Activated CD4-positive, alpha-beta T cell treated with anti-CD3 and anti-CD28 coated beads, Interleukin-2, amount 10 ng/mL, durations not matched to agents 24 days and 14 days (primary cell): ENCODE results near the gene KCNE1. TPM values are rescaled to one million over a fixed set of nuclear protein-coding genes. Genes with fewer than 3 reads are reported as not detected.
"Not testable (repeated sequence)": the region's sequence is repeated elsewhere in the genome, so short reads cannot be mapped to it uniquely, and the experiment has no call there.

Source experiments
- DNase-seq: peaks from one replicate; pipeline ENCODE4 v3.0.0; 2022
- H3K27ac Mint-ChIP-seq: one replicate; pipeline ENCODE4 v1.8.0; 2022; ENCODE audit warnings: mild to moderate bottlenecking, mixed read lengths
- H3K27me3 Mint-ChIP-seq: one replicate; pipeline ENCODE4 v1.8.0; 2022; ENCODE audit warnings: mixed read lengths
- H3K36me3 Mint-ChIP-seq: one replicate; pipeline ENCODE4 v1.8.0; 2022; ENCODE audit warnings: low read depth, mild to moderate bottlenecking, mixed read lengths
- H3K4me1 Mint-ChIP-seq: one replicate; pipeline ENCODE4 v1.8.0; 2021; ENCODE audit warnings: mixed read lengths
- H3K4me3 Mint-ChIP-seq: one replicate; pipeline ENCODE4 v1.8.0; 2022; ENCODE audit warnings: mild to moderate bottlenecking, moderate library complexity, mixed read lengths
- H3K9me3 Mint-ChIP-seq: one replicate; pipeline ENCODE4 v1.8.0; 2021; ENCODE audit warnings: mixed read lengths
- intact Hi-C: fragments of 100-400 bp; cut with micrococcal nuclease; formaldehyde crosslinking; loops from one replicate; pipeline ENCODE4 v1.15.1; 2023
- total RNA-seq: library from RNA; stranded (reverse); gene quantifications from 2 replicates; pipeline ENCODE4 v1.2.3, GENCODE V29; 2022

Gene KCNE1
- total RNA-seq, result 0.28 TPM in 1 of 2 replicates, not detected in the other

DNA sequence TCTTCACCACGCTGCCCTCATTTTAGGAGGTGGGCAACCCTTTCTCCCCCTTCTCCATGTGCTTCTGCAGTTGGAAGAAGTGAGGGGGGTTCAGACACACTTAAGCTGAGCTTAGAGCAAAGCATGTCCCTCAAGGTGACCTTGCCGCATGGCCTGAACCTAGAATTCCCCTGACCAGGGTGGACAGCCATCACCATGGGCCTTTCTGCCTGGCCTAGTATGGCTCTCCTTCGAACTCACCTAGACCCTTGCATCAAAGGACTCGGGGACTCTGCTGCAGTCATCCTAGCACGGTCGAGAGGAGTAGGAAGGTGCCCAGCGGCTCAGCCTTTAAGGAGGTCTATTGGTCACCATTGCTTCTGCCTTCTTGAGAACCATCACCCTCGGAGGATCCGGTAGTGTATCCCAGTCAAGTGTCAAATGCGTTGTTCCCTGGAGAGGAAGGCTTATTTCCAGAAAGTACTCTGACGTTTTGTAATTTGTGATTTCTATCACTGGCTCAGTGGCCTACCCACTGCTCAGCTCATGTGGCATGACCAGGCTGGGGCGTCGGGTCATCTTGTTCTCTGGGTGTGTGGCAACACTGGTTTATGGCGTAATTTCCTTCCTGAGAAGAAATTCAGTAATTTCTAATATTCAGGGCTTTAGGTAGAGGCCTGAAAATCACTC is at the start of gene KCNE1:
KCNE1 (minus strand) TSS at position 424 of the 669 bp plus-strand sequence. CDS start 62,576 bp downstream, outside the sequence.
- H3K4me1 Mint-ChIP-seq, result peaks cover 4% of the 10 kb centered on the region
- no peaks in the 10 kb centered on the region for H3K36me3 Mint-ChIP-seq
- H3K9me3 Mint-ChIP-seq, result no peaks in the 10 kb centered on the region
- no peak for DNase-seq
- no peak within 1 kb of the TSS for H3K27ac Mint-ChIP-seq
- no peak within 1 kb of the TSS for H3K4me3 Mint-ChIP-seq
- H3K27me3 Mint-ChIP-seq, result no peaks in the 10 kb centered on the region
- intact Hi-C loops, result no loop called here

DNA sequence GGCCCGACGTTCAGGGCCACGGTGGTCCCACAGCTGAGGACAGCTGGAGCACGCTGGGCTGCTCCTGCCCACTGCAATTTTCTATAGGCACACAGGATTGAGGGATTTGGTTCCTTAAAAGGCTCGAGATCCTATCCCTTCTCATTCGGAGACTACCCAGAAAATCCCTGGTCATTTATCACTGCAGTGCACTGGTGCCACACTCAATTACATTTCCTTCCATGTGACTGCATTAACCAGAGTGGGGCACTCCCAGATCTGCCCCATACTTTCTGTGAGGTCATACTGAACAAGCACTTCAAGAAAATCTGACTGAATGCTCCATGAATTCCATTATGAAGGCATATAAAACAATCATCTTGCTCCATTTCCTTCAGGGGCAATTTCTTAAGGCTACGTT is 49.8 kb upstream of the KCNE1 start:
- intact Hi-C loops, result no loop called here
- H3K36me3 Mint-ChIP-seq, result no peaks in the 10 kb centered on the region
- peaks cover 2% of the 10 kb centered on the region for H3K4me1 Mint-ChIP-seq
- no peaks in the 10 kb centered on the region for H3K27me3 Mint-ChIP-seq
- no peaks in the 10 kb centered on the region for H3K9me3 Mint-ChIP-seq
- H3K4me3 Mint-ChIP-seq, result no peak overlapping the region
- DNase-seq, result no peak
- H3K27ac Mint-ChIP-seq, result no peak overlapping the region

DNA sequence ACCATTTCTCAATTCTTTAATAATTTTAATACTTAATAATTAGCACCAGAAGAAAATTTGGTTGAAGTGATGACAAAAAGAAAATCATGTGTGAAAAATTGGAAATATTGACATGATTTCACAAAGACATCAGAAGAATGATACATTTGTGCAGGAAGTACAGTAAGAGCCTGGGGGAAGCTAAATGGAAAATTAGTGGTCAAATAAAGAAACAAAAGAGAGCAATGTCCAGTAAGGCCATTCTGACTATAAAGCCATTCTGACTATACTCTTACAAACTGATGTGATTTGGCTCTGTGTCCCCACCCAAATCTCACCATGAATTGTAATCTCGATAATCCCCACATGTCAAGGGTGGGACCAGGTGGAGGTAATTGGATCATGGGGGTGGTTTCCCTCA is 48.6 kb upstream of the KCNE1 start:
- DNase-seq, result no peak
- H3K27me3 Mint-ChIP-seq, result no peaks in the 10 kb centered on the region
- intact Hi-C loops, result no loop called here
- H3K4me3 Mint-ChIP-seq, result no peak overlapping the region
- no peak overlapping the region for H3K27ac Mint-ChIP-seq
- peaks cover 2% of the 10 kb centered on the region for H3K4me1 Mint-ChIP-seq
- no peaks in the 10 kb centered on the region for H3K9me3 Mint-ChIP-seq
- no peaks in the 10 kb centered on the region for H3K36me3 Mint-ChIP-seq

DNA sequence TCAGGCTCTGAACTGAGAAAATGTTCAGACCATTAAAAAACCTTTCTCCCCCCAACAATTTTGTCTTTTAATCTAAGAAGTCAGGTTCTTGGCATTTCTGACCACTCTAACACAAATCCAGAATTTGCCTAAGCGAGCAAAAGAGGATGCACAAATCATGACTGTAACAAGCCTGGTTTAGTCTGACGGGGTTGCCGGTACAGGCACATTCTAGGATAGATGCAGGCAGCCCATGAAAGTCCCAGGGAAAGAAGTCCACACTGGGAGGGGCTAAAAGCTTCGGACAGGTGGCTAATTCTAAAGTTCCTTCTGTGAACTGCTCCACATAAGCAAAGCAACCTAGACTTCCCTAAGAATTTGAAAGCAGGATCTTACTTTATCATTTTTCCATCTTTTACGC is 48.0 kb upstream of the KCNE1 start:
- peaks cover 2% of the 10 kb centered on the region for H3K4me1 Mint-ChIP-seq

DNA sequence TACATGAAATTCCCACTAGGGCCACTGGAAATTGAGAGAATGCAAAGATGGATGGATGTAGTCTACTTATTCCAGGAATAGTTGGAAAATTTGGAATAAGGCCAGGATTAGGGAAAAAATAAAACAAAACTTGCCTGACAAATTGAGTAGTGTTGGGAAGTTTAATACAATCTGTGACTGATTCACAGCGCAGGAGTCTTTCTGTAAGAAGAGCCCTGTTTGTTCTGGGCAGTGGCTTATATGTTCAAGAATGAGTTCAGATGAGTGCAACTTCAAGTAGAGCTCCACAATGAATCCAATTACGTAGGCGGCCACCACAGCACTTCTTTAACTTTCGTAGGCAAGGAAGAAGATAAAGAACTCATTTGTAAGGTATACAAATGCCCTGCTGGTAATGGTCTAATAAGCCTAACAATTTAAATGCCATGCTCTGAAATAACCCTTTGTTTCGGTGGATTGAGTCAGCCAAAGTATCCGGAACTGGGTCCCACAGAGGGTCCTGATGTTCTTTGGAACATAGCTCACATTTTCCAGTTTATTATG is 47.1 kb upstream of the KCNE1 start:
- Mint-ChIP-seq H3K4me1 (peaks cover 4% of the 10 kb centered on the region), H3K27ac (no peak overlapping the region), H3K27me3 (no peaks in the 10 kb centered on the region), H3K9me3 (peaks cover 6% of the 10 kb centered on the region), H3K36me3 (no peaks in the 10 kb centered on the region), H3K4me3 (no peak overlapping the region)
- no peak for DNase-seq
- intact Hi-C loops, result no loop called here

More for the DNA sequence above, 48.0 kb upstream of the KCNE1 start:
- intact Hi-C loops, result no loop called here
- no peak for DNase-seq
- no peaks in the 10 kb centered on the region for H3K27me3 Mint-ChIP-seq
- H3K9me3 Mint-ChIP-seq, result no peaks in the 10 kb centered on the region
- no peaks in the 10 kb centered on the region for H3K36me3 Mint-ChIP-seq
- H3K4me3 Mint-ChIP-seq, result no peak overlapping the region
- no peak overlapping the region for H3K27ac Mint-ChIP-seq

DNA sequence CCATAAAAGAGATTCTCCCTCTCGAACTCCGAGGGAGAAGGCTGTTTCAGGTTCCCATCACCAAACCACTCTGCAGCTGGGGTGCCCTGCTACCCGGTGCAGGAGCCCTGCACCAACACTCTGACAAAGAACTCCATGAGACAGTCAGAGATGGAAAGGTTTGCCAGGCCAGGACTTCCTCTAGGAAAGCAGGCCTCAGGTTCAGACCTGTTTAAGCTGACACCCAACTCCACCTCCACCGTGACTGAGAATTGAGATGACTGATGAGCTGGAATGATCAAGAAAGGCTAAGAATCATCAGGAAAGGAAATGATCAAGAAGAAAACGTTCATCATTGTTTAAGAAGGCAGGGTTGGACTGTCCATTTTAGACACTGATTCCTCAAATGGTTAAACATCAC is 46.2 kb upstream of the KCNE1 start:
- Mint-ChIP-seq H3K27ac (no peak overlapping the region), H3K4me1 (peaks cover 4% of the 10 kb centered on the region), H3K9me3 (peaks cover 6% of the 10 kb centered on the region), H3K36me3 (no peaks in the 10 kb centered on the region), H3K27me3 (no peaks in the 10 kb centered on the region), H3K4me3 (no peak overlapping the region)
- intact Hi-C loops, result no loop called here
- no peak for DNase-seq

DNA sequence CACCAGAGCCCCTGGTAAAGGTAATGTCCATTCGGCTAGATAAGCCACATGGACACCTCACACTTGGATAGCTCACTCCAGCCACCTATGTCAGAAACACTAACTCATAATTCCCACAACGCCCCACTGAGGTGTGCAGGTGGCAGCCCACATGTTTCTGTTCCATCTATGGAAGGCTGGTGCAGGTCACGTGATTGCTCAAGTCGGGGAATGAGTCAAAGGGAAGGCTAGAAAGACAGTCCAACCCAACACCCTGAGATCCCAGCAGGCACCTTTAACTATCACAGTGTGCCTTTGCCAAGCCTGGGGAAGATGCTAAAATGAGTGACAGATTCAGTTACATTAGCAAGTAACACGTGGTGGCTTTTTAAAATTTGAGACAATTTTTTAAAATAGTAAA is 45.3 kb upstream of the KCNE1 start:
- Mint-ChIP-seq H3K27me3 (no peaks in the 10 kb centered on the region), H3K36me3 (peaks cover 2% of the 10 kb centered on the region), H3K9me3 (peaks cover 10% of the 10 kb centered on the region), H3K4me1 (peaks cover 8% of the 10 kb centered on the region), H3K27ac (no peak overlapping the region), H3K4me3 (no peak overlapping the region)
- no peak for DNase-seq
- intact Hi-C loops, result no loop called here

DNA sequence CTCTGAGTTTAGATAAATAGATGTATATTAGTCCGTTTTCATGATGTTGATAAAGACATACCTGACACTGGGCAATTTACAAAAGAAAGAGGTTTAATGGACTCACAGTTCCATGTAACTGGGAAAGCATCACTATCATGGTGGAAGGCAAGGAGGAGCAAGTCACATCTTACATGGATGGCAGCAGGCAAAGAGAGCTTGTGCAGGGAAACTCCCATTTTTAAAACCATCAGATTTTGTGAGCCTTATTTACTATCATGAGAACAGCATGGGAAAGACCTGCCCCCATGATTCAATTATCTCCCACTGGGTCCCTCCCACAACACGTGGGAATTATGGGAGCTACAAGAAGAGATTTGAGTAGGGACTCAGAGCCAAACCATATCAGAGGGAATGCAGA is 42.7 kb upstream of the KCNE1 start:
- H3K27ac Mint-ChIP-seq, intact Hi-C loops: not testable (repeated sequence)

DNA sequence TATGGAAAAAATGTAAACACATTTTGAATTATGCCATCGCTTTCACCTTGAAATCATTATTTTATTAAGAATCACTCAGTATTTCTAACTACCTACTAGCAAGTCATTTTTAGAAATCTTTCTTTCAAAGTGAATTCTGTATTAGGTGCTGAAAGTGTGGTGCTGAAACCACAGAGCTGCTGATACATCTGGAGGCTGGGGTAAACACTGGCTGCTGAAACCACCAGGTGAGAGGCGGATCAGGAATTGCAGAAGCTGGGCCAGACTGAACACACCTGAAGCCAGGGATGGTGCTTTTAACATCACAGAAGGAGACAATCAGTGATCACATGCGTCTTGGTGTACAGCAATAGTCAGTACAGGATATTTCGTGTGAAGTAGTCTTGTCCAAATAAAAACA is 42.2 kb upstream of the KCNE1 start:
- H3K4me1 Mint-ChIP-seq, result peaks cover 8% of the 10 kb centered on the region
- peaks cover 4% of the 10 kb centered on the region for H3K36me3 Mint-ChIP-seq
- no peak overlapping the region for H3K4me3 Mint-ChIP-seq
- DNase-seq, result no peak
- intact Hi-C loops, result no loop called here
- peak overlapping the region; percentile 63 for H3K27ac Mint-ChIP-seq
- peaks cover 22% of the 10 kb centered on the region for H3K9me3 Mint-ChIP-seq
- no peaks in the 10 kb centered on the region for H3K27me3 Mint-ChIP-seq

More for the DNA sequence above, 42.7 kb upstream of the KCNE1 start:
- H3K4me1 Mint-ChIP-seq, H3K27me3 Mint-ChIP-seq, H3K36me3 Mint-ChIP-seq, DNase-seq, H3K4me3 Mint-ChIP-seq: not testable (repeated sequence)
- peaks cover 22% of the 10 kb centered on the region for H3K9me3 Mint-ChIP-seq

DNA sequence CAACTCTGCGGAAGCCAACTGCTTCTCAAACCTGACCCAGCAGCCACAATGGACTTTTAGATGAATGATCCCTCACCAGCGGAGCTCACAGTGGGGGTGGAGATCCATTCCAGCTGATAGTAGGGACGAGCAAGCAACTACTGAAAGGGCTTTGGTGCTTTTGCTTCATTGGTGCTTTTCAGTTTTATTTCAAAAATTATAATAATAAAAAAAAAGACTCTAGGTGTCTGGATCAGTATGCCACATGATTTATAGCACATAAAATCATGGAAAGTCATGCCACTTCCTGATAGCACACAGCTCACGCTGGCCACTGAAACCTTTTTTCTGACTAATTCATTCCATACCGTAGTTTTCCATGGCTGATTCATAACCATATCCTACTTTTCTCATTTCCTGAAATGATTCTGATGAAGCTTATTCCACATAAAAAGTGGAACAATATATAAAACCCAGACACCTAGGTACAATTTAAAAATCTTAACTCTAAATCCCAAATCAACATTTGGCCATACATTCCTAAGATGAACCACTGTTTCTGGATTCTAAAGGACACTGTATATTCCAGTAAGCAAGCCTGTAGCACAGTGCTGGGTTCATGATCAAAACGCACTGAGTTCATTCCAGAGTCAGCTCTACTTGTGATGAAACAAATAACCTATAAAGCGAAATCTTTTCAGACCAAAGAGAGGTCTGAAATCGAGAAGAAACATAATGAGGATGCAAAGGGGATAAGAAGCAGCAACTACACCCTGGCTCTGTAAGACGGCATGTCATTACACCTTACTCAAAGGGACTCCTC is 41.3 kb upstream of the KCNE1 start:
- Mint-ChIP-seq H3K36me3 (peaks cover 4% of the 10 kb centered on the region), H3K4me3 (no peak overlapping the region), H3K9me3 (peaks cover 22% of the 10 kb centered on the region), H3K4me1 (peaks cover 9% of the 10 kb centered on the region), H3K27ac (peak overlapping the region; percentile 42), H3K27me3 (no peaks in the 10 kb centered on the region)
- no peak for DNase-seq
- intact Hi-C loops, result no loop called here

DNA sequence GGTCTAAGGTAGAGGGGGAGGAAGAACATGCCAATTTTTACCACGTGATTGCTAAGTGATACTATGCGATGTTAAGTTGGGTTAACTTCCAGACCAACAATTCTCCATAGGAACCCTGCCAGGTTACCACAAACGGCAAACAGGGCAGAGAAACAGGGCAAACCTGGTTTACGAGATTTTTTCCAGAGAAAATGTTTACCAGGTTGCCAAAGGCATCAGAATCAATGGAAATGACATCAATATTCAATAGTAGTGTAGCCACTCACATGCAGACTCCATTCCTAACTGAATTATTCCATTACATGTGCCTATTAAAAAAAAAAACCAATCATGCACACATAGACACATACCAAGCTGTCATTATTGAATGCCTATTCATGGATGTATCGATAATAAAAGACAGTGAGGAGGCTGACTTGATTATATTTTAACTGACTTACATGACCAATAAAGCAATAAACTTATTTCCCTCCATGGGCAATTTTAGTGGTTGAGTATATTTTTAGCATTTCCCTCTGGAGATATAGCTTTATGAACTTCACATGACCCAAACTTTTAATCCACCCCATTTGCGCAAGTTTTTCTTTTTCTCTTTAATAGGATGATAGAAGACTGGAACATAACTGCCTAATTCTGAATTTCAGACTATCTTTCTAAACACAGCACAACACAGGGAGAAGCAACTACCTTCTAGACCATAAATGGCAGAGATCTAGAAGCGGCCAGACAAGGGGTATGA is 40.5 kb upstream of the KCNE1 start:
- peak overlapping the region; percentile 42 for H3K27ac Mint-ChIP-seq
- no peak overlapping the region for H3K4me3 Mint-ChIP-seq
- H3K9me3 Mint-ChIP-seq, result peaks cover 22% of the 10 kb centered on the region
- no peak for DNase-seq
- H3K4me1 Mint-ChIP-seq, result peaks cover 9% of the 10 kb centered on the region
- no peaks in the 10 kb centered on the region for H3K27me3 Mint-ChIP-seq
- peaks cover 4% of the 10 kb centered on the region for H3K36me3 Mint-ChIP-seq
- intact Hi-C loops, result no loop called here

DNA sequence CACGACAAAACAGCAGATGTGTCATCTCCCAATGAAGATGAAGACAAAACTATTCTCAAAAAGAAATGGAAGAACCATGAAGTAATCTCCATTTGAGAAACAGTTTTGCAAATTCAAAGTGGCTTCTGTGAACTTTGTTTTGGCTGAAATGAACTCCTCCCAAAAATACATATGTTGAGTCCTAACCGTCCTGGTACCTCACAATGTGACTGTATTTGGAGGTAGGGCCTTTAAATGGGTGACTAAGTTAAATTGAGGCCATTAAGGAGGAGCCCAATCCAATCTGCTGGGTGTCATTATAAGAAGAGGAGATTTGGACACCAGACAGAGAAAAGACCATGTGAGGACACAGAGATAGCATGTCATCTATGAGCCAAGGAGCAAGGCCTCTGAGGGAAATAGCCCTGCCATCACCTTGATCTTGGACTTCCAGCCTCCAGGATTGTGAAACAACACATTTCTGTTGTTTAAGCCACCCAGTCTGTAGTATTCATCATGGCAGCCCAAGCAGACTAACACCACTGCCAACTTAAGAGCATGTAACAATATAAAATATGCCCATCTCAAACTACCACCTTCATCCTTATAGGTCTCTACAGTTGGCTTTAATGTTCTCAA is 38.3 kb upstream of the KCNE1 start:
- no peaks in the 10 kb centered on the region for H3K27me3 Mint-ChIP-seq
- H3K27ac Mint-ChIP-seq, result no peak overlapping the region
- DNase-seq, result no peak
- intact Hi-C loops, result no loop called here
- peaks cover 18% of the 10 kb centered on the region for H3K4me1 Mint-ChIP-seq
- H3K9me3 Mint-ChIP-seq, result peaks cover 22% of the 10 kb centered on the region
- H3K4me3 Mint-ChIP-seq, result no peak overlapping the region
- H3K36me3 Mint-ChIP-seq, result peaks cover 4% of the 10 kb centered on the region

DNA sequence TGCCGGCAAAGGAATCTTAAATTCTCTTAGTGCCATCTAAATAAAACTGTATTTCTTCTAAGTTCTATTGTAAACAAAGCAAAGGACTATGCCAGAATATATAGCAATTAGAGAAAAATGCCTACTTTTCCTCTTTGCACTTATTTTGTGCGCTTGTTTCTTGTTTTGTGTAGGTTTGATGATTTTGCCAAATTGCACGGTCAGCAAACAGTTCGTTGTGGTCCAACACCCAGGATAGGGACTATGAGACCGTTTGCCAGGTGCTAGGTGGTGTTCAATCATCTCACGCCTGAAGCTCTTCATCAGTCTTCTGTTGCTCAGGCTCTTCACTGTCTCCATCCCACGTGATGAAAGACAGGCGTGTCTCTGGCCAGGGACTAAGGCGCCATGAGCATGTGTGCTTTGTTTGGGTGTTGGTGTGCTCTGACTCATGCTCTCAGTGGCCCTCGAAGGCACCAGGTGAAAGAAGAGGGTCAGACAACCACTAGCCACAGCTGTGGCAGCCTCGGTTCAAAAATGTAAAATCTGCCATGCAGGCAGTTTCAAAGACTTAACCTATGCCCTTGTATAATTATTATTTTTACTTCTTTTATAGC is 36.9 kb upstream of the KCNE1 start:
- peaks cover 21% of the 10 kb centered on the region for H3K4me1 Mint-ChIP-seq
- peaks cover 4% of the 10 kb centered on the region for H3K36me3 Mint-ChIP-seq
- no peak for DNase-seq
- H3K9me3 Mint-ChIP-seq, result peaks cover 16% of the 10 kb centered on the region
- no peaks in the 10 kb centered on the region for H3K27me3 Mint-ChIP-seq
- intact Hi-C loops, result no loop called here
- H3K27ac Mint-ChIP-seq, result no peak overlapping the region
- H3K4me3 Mint-ChIP-seq, result no peak overlapping the region
